PC-3 (cell line): ENCODE results near the gene NPRL2.

Source experiments
- EZH2 ChIP-seq: fragments of 300-600 bp; sonication (generic); IDR thresholded peaks from one replicate; pipeline ENCODE4 v1.6.1; 2017; ENCODE audit warnings: antibody characterized with exemption, mild to moderate bottlenecking, low read length; ENCODE audit not compliant: unreplicated experiment
- EZH2phosphoT487 ChIP-seq: fragments of 300-600 bp; sonication (generic); IDR thresholded peaks from 2 replicates; pipeline ENCODE4 v1.6.1; 2018; ENCODE audit warnings: mild to moderate bottlenecking, antibody characterized with exemption, low read length, borderline replicate concordance
- TF ChIP-seq, protein P1 (sequence below): fragments of 300-600 bp; sonication (generic); conservative IDR thresholded peaks from 2 replicates; pipeline ENCODE4 v1.5.1; 2017; ENCODE audit warnings: antibody characterized with exemption, low read depth, mild to moderate bottlenecking, low read length

DNA sequence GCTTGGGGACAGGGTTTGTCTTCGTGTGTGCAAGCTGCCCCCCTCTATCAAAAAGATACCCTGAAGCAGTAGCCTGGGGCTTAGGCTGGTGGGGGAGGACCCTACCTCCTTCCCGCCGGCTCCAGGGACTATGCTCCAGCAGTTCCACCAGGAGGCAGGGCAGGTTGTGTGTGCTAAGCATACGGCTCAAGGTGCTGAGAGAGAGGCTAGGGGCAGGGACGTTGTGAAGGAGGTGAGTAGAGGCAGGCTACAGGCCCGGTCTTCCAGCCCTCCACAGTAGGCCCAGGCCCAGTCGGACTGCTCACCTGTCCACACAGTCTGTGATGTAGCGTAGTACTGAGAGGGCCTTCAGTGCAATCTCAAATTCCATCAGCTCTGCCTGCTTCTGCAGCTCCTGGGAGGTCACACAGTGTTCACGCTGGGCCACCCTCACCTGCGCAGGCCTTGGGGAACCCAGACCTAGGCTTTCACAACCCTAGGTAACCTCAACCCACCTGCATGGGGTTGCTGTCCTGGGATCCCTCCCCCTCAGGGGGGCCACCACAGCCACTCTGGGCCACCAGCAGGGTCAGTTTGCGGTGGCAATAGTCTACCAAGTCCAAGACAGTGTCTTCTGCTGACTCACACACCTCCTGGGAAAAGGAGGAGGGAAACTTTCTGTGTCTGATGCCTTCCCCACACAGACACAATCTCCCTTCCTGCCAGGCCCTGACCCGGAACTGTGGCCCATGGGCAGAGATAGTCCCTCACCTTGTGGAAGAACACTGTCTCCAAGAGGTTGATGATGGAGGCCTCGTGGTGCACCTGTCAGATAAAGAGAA is 7.6 kb downstream of the NPRL2 start:
- TF ChIP-seq, protein P1, sequence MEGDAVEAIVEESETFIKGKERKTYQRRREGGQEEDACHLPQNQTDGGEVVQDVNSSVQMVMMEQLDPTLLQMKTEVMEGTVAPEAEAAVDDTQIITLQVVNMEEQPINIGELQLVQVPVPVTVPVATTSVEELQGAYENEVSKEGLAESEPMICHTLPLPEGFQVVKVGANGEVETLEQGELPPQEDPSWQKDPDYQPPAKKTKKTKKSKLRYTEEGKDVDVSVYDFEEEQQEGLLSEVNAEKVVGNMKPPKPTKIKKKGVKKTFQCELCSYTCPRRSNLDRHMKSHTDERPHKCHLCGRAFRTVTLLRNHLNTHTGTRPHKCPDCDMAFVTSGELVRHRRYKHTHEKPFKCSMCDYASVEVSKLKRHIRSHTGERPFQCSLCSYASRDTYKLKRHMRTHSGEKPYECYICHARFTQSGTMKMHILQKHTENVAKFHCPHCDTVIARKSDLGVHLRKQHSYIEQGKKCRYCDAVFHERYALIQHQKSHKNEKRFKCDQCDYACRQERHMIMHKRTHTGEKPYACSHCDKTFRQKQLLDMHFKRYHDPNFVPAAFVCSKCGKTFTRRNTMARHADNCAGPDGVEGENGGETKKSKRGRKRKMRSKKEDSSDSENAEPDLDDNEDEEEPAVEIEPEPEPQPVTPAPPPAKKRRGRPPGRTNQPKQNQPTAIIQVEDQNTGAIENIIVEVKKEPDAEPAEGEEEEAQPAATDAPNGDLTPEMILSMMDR, result no peak
- TF ChIP-seq EZH2, result no peak
- no peak for TF ChIP-seq EZH2phosphoT487
